Effector memory CD8-positive, alpha-beta T cell (primary cell): ENCODE results near the gene PRIM1.
"Not testable (repeated sequence)": the region's sequence is repeated elsewhere in the genome, so short reads cannot be mapped to it uniquely, and the experiment has no call there.

Experiments
- ATAC-seq: fragments of 150-1000 bp; cut with Tn5 transposase; replicated peaks from 2 replicates; pipeline ENCODE4 v1.10.0; 2021; ENCODE audit warnings: mild to moderate bottlenecking, moderate library complexity
- DNase-seq, 3 experiments: peaks; one replicate each; pipeline ENCODE4 v3.0.0; 2021
- H3K27ac Mint-ChIP-seq, 2 donors: one replicate each; pipeline ENCODE4 v1.8.0; 2022; ENCODE audit warnings: mild to moderate bottlenecking in 2 of 2, mixed read lengths in 2 of 2, moderate library complexity in 2 of 2
- H3K27me3 Mint-ChIP-seq, 2 donors: one replicate each; pipeline ENCODE4 v1.8.0; 2022; ENCODE audit warnings: mixed read lengths in 2 of 2
- H3K36me3 Mint-ChIP-seq: one replicate; pipeline ENCODE4 v1.8.0; 2022; ENCODE audit warnings: mild to moderate bottlenecking, moderate library complexity, mixed read lengths; ENCODE audit not compliant: insufficient read depth
- H3K4me1 Mint-ChIP-seq, 2 donors: one replicate each; pipeline ENCODE4 v1.8.0; 2022; ENCODE audit warnings: low read depth in 2 of 2, mixed read lengths in 2 of 2
- H3K4me3 Mint-ChIP-seq, 2 donors: one replicate each; pipeline ENCODE4 v1.8.0; 2022; ENCODE audit warnings: mild to moderate bottlenecking in 2 of 2, mixed read lengths in 2 of 2, moderate library complexity in 2 of 2
- H3K9me3 Mint-ChIP-seq, 2 donors: one replicate each; pipeline ENCODE4 v1.8.0; 2022; ENCODE audit warnings: mixed read lengths in 2 of 2

PRIM1 gene

DNA sequence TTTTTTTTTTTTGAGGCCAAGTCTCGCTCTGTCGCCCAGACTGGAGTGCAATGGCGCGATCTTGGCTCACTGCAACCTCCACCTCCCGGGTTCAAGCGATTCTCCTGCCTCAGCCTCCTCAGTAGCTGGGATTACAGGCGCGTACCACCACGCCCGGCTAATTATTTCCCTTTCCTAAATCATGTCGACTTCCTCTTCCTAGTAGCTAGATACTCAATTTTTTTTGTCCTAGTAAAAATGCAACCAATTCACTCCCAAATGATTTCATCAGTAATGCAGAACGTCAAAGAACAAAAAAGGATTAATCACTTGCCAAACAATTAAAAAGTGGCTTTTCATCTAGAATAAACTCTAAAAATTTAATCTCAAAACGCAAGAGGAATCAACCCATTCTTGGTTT is 1.5 kb downstream of the PRIM1 start:
- peak overlapping the region in 1 of 2 donors; percentile 47 for H3K27ac Mint-ChIP-seq
- not testable (repeated sequence) for H3K9me3 Mint-ChIP-seq, DNase-seq, ATAC-seq, H3K27me3 Mint-ChIP-seq
- H3K4me1 Mint-ChIP-seq, result peaks cover 9 to 23% of the 10 kb centered on the region in 2 donors
- H3K4me3 Mint-ChIP-seq, result peak overlapping the region in 1 of 2 donors; percentile 95
- H3K36me3 Mint-ChIP-seq, result peaks cover 31% of the 10 kb centered on the region

DNA sequence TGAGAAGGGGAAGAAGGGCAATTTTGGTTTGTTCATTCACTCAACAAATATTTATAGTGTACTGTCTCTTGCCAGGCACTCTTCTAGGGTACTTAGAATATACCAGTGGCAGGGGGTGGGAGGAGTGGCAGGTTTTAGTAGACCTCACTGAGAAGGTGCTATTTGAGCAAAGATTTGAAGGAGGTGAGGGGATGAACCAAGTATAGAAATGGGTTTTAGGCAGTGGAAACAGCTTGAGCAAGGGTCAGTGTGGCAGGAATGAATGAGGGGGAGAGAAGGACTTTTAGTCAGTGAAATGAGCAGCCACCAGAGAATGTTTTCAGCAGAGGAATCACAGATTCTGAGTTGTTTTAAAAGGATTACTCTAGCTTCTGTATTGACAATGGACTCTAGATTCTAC is 2.3 kb downstream of the PRIM1 start:
- Mint-ChIP-seq H3K36me3 (peaks cover 38% of the 10 kb centered on the region), H3K4me1 (peaks cover 9 to 23% of the 10 kb centered on the region in 2 donors), H3K9me3 (no peaks in the 10 kb centered on the region), H3K27ac (peak overlapping the region in 1 of 2 donors; percentile 47), H3K27me3 (no peaks in the 10 kb centered on the region), H3K4me3 (no peak overlapping the region)
- DNase-seq (no peak), ATAC-seq (no peak)

DNA sequence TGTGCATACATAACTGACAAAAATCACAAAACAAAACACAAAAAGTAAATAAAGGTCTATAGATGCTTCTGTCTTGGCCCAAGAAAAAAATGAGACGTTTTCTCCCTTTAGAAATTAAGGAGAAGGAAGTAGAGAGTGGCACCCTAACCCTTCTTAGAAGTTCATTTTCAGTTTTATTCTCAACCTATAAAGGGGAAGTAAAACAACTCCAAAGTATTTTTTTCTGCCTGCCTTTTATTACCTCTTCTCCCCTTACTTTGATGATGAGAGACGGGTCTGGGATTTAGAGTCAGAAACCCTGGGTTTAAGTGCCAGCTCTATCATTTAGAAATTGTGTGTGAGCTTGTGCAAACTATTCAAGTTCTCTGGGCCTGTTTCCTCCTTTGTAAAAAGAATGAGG is 2.8 kb downstream of the PRIM1 start:
- ATAC-seq (no peak), DNase-seq (no peak)
- no peaks in the 10 kb centered on the region for H3K27me3 Mint-ChIP-seq
- H3K4me3 Mint-ChIP-seq, result no peak overlapping the region
- peaks cover 9 to 23% of the 10 kb centered on the region in 2 donors for H3K4me1 Mint-ChIP-seq
- H3K27ac Mint-ChIP-seq, result no peak overlapping the region
- peaks cover 42% of the 10 kb centered on the region for H3K36me3 Mint-ChIP-seq
- H3K9me3 Mint-ChIP-seq, result no peaks in the 10 kb centered on the region

DNA sequence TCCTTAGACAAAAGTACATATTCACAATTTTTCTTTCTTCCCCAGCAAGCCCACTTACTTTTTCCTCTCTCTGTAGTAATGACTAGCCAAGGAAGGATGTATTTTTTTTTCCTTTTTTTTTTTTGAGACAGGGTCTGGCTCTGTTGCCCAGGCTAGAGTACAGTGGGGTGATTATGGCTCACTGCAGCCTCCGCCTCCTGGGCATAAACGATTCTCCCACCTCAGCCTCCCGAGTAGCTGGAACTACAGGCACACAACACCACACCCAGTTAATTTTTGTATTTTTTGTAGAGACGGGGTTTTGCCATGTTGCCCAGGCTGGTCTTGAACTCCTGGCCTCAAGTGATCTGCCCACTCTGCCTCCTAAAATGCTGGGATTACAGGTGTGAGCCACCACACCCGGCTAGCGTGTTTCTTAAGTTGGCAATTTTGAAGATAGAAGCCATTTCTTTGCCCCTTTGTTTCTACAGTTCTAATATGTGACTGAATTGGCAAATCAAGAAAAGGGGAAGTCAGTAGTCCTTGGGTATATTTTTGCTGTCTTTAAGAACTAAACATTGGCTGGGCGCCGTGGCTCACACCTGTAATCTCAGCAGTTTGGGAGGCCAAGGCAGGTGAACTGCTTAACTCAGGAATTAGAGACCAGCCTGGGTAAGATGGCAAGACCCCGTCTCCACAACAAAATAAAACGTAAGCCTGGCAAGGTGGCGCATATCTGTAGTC is 23.8 kb downstream of the PRIM1 start:
- no peak for DNase-seq
- Mint-ChIP-seq H3K4me1 (peaks cover 15 to 25% of the 10 kb centered on the region in 2 donors), H3K36me3 (peaks cover 32% of the 10 kb centered on the region), H3K27me3 (no peaks in the 10 kb centered on the region), H3K9me3 (no peaks in the 10 kb centered on the region), H3K4me3 (no peak overlapping the region), H3K27ac (peak overlapping the region in 1 of 2 donors; percentile 23)
- ATAC-seq, result no peak

DNA sequence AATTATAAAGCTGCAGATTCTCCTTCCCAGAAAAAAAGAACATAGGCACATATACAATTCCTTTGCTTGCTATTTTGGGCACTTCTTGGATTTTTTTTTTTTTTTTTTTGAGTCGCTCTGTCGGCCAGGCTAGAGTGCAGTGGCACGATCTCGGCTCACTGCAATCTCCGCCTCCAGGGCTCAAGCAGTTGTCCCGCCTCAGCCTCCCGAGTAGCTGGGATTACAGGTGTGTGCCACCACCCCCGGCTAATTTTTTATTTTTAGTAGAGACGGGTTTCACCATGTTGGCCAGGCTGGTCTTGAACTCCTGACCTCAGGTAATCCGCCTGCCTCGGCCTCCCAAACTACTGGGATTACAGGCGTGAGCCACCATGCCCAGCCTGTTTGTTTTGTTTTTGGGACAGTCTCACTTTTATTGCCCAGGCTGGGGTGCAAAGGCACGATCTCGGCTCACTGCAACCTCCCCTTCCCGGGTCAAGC is 25.9 kb downstream of the PRIM1 start:
- ATAC-seq, result not testable (repeated sequence)
- H3K36me3 Mint-ChIP-seq, result peaks cover 16% of the 10 kb centered on the region

DNA sequence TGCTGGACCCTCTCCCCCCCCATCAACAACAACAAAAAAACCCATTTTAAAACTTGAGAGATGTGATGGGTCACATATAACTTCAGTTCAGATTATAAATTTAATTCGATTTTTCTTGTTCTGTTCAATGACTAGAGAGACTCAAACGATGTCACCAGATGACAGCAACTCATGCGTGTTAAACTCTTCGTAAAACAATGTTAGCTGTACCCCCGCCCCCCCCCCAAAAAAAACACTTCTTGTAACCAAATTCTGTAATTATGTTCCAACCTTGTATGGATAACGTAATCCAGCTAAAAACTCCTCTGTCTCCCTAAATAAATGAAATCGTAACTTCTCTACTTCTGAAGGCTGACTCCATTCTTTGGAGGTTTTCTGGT is 26.4 kb downstream of the PRIM1 start:
- H3K4me3 Mint-ChIP-seq, result peak overlapping the region; percentile 97 to 98
- peak overlapping the region; percentile 95 to 97 for H3K27ac Mint-ChIP-seq
- no peaks in the 10 kb centered on the region for H3K9me3 Mint-ChIP-seq
- H3K36me3 Mint-ChIP-seq, result peaks cover 14% of the 10 kb centered on the region
- ATAC-seq (no peak), DNase-seq (no peak)
- no peaks in the 10 kb centered on the region for H3K27me3 Mint-ChIP-seq
- peaks cover 38 to 47% of the 10 kb centered on the region in 2 donors for H3K4me1 Mint-ChIP-seq

More for the DNA sequence above, 25.9 kb downstream of the PRIM1 start:
- not testable (repeated sequence) for H3K9me3 Mint-ChIP-seq, DNase-seq, H3K27me3 Mint-ChIP-seq
- Mint-ChIP-seq H3K27ac (peak overlapping the region; percentile 95 to 97), H3K4me3 (peak overlapping the region; percentile 97 to 98), H3K4me1 (peaks cover 33 to 42% of the 10 kb centered on the region in 2 donors)

DNA sequence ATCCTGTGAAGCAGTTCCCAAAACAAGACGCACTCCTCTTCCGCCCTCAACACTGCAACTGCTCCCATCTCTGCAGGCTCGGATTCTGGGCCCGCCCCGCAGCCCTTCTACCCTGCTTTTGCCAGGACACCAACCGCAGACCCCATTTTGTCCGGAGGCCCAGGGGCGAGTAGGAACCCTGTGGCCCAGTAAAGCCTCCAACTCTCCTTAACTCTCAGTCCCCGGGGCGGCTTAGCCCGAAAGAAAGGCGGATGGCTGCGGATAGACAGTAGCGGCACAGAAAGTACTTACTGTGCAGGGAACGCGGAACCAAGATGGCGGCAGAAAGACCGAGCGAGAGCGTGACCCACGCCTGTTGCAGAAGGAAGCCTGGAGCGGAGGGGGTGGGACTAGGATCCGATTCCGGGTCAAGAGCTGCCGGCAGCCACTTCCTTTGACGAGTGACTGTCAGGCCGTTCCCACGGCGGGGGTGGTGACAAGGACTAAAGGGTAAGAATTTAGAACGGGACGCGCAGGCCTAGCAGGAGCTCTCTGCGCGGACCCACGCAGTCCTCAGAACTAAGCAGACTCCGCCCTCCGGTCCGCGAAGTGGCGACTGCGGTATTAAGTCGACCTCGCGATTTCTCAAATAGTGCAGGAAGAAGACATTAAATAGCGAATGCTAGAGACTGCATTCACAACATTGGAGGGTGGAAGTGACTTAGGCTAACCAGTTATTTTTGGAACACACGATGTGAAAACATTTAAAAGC is 27.0 kb downstream of the PRIM1 start, which contains the start of gene NACA:
Gene NACA, minus strand, starts transcription at position 328 of the 751 bp plus-strand sequence. CDS start 778 bp downstream, outside the sequence.
- H3K27ac Mint-ChIP-seq, result peak within 1 kb of the TSS; percentile 95 to 97
- H3K4me1 Mint-ChIP-seq, result peaks cover 44 to 53% of the 10 kb centered on the region in 2 donors
- ATAC-seq (peak; percentile 92), DNase-seq (peak; percentile 93 to 96 (median 95))
- H3K36me3 Mint-ChIP-seq, result peaks cover 14% of the 10 kb centered on the region
- H3K9me3 Mint-ChIP-seq, result no peaks in the 10 kb centered on the region
- H3K4me3 Mint-ChIP-seq, result peak within 1 kb of the TSS; percentile 97 to 98
- no peaks in the 10 kb centered on the region for H3K27me3 Mint-ChIP-seq

DNA sequence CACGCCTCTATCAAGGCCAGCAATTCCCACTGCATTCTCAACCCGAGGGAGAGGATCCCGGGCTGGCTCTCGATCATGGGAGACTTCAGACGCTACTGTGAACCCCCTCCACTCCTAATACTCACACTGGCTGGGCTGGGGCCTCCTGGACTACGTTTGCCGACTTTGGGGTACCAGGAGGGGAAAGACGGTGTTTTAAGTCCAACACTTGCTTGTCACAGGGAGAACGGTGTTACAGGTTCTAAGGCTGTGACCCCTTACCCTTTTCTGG is 27.5 kb downstream of the PRIM1 start:
- DNase-seq (no peak), ATAC-seq (no peak)
- H3K9me3 Mint-ChIP-seq, result no peaks in the 10 kb centered on the region
- H3K4me3 Mint-ChIP-seq, result peak overlapping the region; percentile 97 to 98
- peaks cover 49 to 58% of the 10 kb centered on the region in 2 donors for H3K4me1 Mint-ChIP-seq
- peaks cover 11% of the 10 kb centered on the region for H3K36me3 Mint-ChIP-seq
- H3K27ac Mint-ChIP-seq, result peak overlapping the region; percentile 95 to 97
- H3K27me3 Mint-ChIP-seq, result no peaks in the 10 kb centered on the region

DNA sequence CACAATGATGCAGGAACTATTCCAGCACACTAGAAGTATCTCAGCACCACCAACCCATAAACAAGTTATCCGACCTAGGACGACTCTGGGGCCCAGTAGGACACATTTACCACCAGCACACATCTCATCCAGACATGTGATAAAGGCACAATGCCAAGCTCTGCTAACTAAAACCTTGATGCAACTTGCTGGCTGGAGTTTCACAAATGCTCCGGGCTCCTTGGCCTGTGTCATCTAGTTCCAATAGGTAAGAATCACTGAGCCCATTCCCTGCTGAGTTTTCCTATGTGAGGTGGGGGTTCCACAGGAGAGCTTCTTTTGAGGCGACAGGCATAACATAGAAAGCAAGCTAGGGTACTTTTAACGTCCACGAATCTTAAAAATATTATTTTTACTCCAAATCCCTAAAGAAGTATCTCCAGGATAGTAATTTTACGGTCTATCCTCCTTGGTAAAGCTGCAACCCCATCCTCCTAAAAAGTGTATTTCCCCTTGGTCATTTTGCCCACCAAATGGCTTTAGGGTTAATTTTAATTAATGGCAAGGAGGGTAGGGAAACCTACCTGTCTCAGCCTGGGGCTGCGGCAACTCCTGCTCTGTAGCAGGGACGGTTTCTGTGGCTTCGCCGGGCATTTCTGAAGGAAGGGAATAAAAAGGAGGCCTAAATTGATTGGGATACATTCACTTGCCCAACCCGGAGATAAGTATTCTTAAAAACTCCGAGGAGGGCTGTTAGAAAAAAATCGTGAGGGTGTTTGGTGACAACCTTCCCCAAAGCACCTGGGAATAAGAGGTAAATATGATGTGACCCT is 28.0 kb downstream of the PRIM1 start:
- Mint-ChIP-seq H3K36me3 (peaks cover 15% of the 10 kb centered on the region), H3K27me3 (no peaks in the 10 kb centered on the region), H3K9me3 (no peaks in the 10 kb centered on the region), H3K4me1 (peaks cover 54 to 63% of the 10 kb centered on the region in 2 donors), H3K27ac (peak overlapping the region; percentile 95 to 97), H3K4me3 (peak overlapping the region; percentile 97 to 98)
- no peak for DNase-seq
- no peak for ATAC-seq

DNA sequence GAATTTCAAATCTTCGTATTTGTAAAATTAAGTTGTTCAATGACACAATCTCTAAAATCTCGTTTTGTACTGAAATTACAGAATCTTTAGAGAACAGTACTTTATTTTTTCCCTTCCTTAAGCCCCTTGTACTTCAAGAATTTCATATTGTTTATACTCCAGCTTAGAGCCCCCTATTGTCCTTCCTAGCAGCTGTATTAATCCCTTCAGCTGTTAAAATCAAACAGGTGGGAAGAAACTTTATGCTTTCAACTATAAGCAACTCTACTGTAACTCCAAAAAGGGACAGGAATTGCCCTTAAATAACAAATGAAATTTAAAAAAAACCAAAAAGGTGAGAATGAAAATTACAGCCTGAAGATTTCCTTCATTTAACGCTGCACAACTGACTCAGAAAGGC is 28.8 kb downstream of the PRIM1 start:
- Mint-ChIP-seq H3K4me1 (peaks cover 60 to 69% of the 10 kb centered on the region in 2 donors), H3K36me3 (peaks cover 22% of the 10 kb centered on the region), H3K27me3 (no peaks in the 10 kb centered on the region), H3K9me3 (no peaks in the 10 kb centered on the region), H3K27ac (peak overlapping the region; percentile 95 to 97), H3K4me3 (peak overlapping the region; percentile 97 to 98)
- ATAC-seq (no peak), DNase-seq (no peak)

DNA sequence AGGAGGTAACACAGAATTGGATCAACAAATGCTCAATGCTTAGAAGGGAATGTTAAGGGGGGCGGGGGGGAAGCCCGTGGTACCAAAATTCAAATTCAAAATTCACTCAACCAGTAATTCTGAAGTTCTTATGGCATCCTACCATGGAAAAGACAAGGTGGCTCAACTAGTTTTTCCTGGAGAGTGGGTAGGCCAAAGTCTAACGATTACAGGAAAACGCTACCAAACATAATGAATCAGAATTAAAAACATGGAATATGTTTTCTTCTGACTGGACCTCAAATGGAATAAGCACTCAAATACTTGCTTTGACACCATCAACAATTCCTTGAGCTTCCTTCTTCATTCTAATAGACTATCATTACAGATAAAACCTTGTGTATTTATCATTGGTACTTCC is 29.3 kb downstream of the PRIM1 start:
- Mint-ChIP-seq H3K36me3 (peaks cover 22% of the 10 kb centered on the region), H3K27ac (peak overlapping the region; percentile 78 to 97), H3K27me3 (no peaks in the 10 kb centered on the region), H3K9me3 (no peaks in the 10 kb centered on the region), H3K4me1 (peaks cover 60 to 69% of the 10 kb centered on the region in 2 donors), H3K4me3 (peak overlapping the region; percentile 97 to 98)
- no peak for ATAC-seq
- DNase-seq, result no peak

DNA sequence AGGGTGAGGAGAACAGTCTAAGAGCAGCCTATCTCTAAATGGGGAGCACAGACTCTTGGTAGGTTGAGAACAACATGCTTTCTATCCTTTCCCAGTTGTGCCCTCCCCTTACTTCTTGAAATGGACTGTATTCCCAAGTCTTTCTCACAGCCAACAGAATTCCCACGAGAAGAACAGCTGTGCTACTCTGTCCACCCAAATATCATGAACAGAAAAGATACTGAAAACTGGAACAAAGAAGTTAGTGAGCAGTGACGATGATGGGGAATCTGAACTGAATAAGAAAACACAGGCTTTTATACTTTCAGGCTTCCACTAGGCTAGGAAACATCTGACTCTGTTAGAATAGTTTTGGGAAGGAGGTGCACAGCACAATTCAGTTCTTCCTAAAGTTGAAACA is 30.4 kb downstream of the PRIM1 start:
- Mint-ChIP-seq H3K27ac (peak overlapping the region; percentile 78 to 97), H3K9me3 (no peaks in the 10 kb centered on the region), H3K27me3 (no peaks in the 10 kb centered on the region), H3K4me3 (peak overlapping the region; percentile 97 to 98), H3K4me1 (peaks cover 64 to 77% of the 10 kb centered on the region in 2 donors), H3K36me3 (peaks cover 26% of the 10 kb centered on the region)
- DNase-seq (no peak), ATAC-seq (no peak)

DNA sequence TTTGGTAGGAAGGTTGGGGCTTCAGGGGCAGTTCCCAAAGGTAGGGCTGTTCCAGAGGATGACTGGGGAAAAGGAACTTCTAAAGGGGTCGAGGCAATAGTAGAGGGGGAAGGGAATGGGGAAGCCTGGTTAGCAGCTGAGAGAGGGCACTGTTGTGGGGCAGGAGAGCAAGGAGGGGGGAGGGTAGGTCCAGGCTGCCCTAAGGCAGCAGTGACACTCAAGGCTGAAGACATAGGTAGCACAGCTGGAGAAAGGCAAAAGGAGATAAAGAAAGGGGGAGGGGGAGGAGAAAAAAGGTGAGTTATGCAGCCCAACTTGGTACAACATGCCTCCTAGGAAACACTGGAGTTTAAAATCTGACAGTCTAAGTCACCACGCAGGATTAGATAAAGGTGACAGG is 30.9 kb downstream of the PRIM1 start:
- H3K27me3 Mint-ChIP-seq, result no peaks in the 10 kb centered on the region
- peaks cover 69 to 82% of the 10 kb centered on the region in 2 donors for H3K4me1 Mint-ChIP-seq
- ATAC-seq (no peak), DNase-seq (no peak)
- H3K4me3 Mint-ChIP-seq, result peak overlapping the region; percentile 60 to 98
- H3K9me3 Mint-ChIP-seq, result no peaks in the 10 kb centered on the region
- peaks cover 27% of the 10 kb centered on the region for H3K36me3 Mint-ChIP-seq
- H3K27ac Mint-ChIP-seq, result peak overlapping the region; percentile 78 to 97
